ENCODE measurements around the gene PATE4.

DNA sequence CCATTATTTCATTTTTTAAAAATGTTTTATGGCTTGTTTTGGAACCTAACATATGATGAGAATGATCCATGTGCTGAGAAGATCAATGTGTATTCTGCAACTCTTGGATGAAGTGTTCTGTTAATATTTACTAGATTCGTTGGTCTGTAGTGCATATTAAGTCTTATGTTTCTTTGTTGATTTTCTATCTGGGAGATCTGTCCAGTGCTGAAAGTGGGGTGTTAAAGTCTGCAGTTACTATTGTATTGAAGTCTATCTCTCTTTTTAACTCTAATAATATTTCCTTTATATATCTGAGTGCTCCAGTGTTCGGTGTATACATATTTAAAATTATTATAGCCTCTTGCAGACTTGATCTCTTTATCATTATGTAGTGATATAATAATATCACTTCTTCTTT, 33.3 kb upstream of the PATE4 start:
- no peak for TF ChIP-seq POLR2A (IDR thresholded peaks at IDR 0.05)
- TF ChIP-seq CTCF (IDR thresholded peaks at IDR 0.05) = no peak

Data from adrenal gland (tissue), 5 donors.